ENCODE data around the gene BMP8B. TPM values are rescaled to one million over a fixed set of nuclear protein-coding genes. Genes with fewer than 3 reads are reported as not detected.

The BMP8B gene
- total RNA-seq, 1 experiment from 2014 or later, result 0.42 TPM

DNA sequence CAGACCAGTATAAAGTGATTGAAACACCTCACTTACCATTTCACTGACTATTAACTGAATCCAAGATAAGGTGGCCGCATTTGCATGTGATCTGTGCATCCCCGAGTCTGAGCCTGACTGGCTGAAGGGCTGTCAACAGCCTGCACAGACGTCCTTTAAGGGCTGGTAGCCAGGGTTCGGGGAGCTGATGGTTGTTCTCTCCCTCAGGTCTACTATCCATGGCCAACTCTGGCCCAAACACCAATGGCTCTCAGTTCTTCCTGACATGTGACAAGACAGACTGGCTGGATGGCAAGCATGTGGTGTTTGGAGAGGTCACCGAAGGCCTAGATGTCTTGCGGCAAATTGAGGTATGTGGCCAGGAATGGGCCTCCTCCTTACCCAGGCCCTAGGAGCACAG lies 36.0 kb downstream of the BMP8B start:
- Mint-ChIP-seq H3K27me3 (ENCODE audit: low read depth) (no peaks in the 10 kb centered on the region), H3K27ac (no peak overlapping the region), H3K4me3 (no peak overlapping the region), H3K4me1 (no peaks in the 10 kb centered on the region), H3K9me3 (no peaks in the 10 kb centered on the region), H3K36me3 (ENCODE audit: insufficient read depth in 1 of 3, low read depth in 3 of 3) (peaks cover 25 to 87% (median 61%) of the 10 kb centered on the region in 3 experiments; a peak in 6 of 7 replicates)
- Histone ChIP-seq H2BK15ac (ENCODE audit: low read depth, low read length) (no peak overlapping the region), H3K9ac (ENCODE audit: extremely low read depth, insufficient read length, low read length) (no peak overlapping the region), H2BK5ac (ENCODE audit: insufficient read length, low read length) (no peak overlapping the region), H2AFZ (ENCODE audit: low read length) (no peak overlapping the region), H3K4ac (ENCODE audit: low read depth, low read length) (no peak overlapping the region), H3K27ac (ENCODE audit: insufficient read length, low read depth, low read length) (no peak overlapping the region), H2BK12ac (ENCODE audit: insufficient read length, low read depth, low read length) (no peak overlapping the region), H4K91ac (ENCODE audit: insufficient read length, low read depth, low read length) (no peak overlapping the region), H3K79me1 (ENCODE audit: insufficient read depth, low read depth, low read length, poor library complexity, severe bottlenecking) (no peaks in the 10 kb centered on the region), H4K20me1 (ENCODE audit: control insufficient read depth, insufficient read depth, insufficient read length) (no peaks in the 10 kb centered on the region), H2AK5ac (ENCODE audit: insufficient read length, low read length) (no peak overlapping the region), H3K23ac (ENCODE audit: insufficient read length, low read depth, low read length) (no peak overlapping the region), H3K79me2 (ENCODE audit: insufficient read depth, low read length) (no peaks in the 10 kb centered on the region), H2BK20ac (ENCODE audit: low read depth, low read length, poor library complexity, severe bottlenecking) (no peak overlapping the region), H3K27me3 (ENCODE audit: insufficient read depth, low read length) (no peaks in the 10 kb centered on the region), H3K56ac (ENCODE audit: insufficient read length, low read depth, low read length) (no peak overlapping the region), H3K4me2 (ENCODE audit: insufficient read depth, insufficient read length, low read length) (no peak overlapping the region), H3K14ac (ENCODE audit: insufficient read depth, low read length) (no peak overlapping the region), H3K4me1 (ENCODE audit: insufficient read depth, low read length) (no peaks in the 10 kb centered on the region), H3K9me3 (ENCODE audit: control insufficient read depth, low read depth, low read length) (no peaks in the 10 kb centered on the region), H4K8ac (replicated peaks; ENCODE audit: insufficient read length, low read depth, low read length) (no peak overlapping the region), H3T11ph (ENCODE audit: low read length) (no peak overlapping the region), H2BK120ac (ENCODE audit: low read depth, low read length, poor library complexity, severe bottlenecking) (no peak overlapping the region), H3K23me2 (ENCODE audit: insufficient read length, low read depth, low read length, poor library complexity, severe bottlenecking) (no peaks in the 10 kb centered on the region), H3K18ac (ENCODE audit: insufficient read length, low read depth, low read length) (no peak overlapping the region), H4K5ac (ENCODE audit: insufficient read length, low read depth, low read length) (no peak overlapping the region)
- WGBS (ENCODE audit: extremely low coverage, insufficient read length, low lambda C conversion rate), result no CpG with 5 or more reads among the region's 6 CpGs
- TF ChIP-seq, protein P1, sequence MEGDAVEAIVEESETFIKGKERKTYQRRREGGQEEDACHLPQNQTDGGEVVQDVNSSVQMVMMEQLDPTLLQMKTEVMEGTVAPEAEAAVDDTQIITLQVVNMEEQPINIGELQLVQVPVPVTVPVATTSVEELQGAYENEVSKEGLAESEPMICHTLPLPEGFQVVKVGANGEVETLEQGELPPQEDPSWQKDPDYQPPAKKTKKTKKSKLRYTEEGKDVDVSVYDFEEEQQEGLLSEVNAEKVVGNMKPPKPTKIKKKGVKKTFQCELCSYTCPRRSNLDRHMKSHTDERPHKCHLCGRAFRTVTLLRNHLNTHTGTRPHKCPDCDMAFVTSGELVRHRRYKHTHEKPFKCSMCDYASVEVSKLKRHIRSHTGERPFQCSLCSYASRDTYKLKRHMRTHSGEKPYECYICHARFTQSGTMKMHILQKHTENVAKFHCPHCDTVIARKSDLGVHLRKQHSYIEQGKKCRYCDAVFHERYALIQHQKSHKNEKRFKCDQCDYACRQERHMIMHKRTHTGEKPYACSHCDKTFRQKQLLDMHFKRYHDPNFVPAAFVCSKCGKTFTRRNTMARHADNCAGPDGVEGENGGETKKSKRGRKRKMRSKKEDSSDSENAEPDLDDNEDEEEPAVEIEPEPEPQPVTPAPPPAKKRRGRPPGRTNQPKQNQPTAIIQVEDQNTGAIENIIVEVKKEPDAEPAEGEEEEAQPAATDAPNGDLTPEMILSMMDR (conservative IDR thresholded peaks at IDR 0.05), result no peak
- peak; percentile 12 for DNase-seq

Data from H9 (cell line).